HG03571 (cell line): ENCODE measurements around the gene MBNL2.
A peak's percentile ranks its signal among the peaks of the same experiment; 100 is the strongest.

Experiments used
- ATAC-seq: cut with Tn5 transposase; IDR thresholded peaks from one replicate; pipeline ENCODE4 v1.9.1; 2021; ENCODE audit not compliant: unreplicated experiment

The MBNL2 gene

GRCh38 chr13:97267418-97268059, 45.4 kb downstream of the MBNL2 start:
- no peak for ATAC-seq

DNA sequence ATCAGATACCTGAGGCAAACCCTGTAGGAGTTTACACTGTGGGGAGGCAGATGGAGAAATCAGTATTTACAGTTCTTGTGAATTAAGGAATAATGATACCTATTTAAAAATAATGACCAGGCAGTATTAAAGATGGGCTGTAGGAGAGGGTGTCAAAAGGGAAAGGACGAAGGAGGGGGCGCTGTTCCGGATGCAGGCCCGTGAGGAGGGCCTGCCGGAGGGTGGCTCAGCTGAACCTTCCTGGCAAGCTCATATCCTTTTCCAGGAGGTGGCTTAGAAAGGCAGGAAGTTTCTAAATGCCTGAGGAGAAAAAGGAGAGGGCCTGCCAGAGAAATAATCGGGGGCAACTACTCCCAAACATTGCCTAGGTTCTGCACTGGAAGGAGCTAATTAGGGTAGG, 46.6 kb downstream of the MBNL2 start:
- no peak for ATAC-seq

DNA sequence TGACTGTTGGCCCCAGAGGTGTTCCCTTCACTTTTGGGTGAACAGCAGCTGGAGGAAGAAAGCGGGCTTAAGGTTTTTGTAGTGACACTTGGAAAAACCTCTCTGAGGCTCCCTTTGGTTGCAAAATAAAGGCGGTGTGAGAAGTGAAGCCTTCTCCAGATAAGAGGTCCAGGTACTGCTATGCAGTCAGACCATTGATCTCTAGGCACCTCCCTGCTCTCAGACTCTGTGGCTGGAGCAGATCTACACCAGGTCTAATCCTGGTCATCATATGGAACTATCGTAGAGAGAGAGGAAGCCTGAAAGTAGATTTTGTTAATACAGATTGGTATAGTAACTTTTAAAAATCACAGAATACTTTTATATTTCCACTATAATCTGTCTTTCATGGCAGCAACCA, 47.5 kb downstream of the MBNL2 start:
- ATAC-seq, result no peak

- no peak for ATAC-seq
Observed at GRCh38 chr13:97272526-97272925, 50.4 kb downstream of the MBNL2 start.

DNA sequence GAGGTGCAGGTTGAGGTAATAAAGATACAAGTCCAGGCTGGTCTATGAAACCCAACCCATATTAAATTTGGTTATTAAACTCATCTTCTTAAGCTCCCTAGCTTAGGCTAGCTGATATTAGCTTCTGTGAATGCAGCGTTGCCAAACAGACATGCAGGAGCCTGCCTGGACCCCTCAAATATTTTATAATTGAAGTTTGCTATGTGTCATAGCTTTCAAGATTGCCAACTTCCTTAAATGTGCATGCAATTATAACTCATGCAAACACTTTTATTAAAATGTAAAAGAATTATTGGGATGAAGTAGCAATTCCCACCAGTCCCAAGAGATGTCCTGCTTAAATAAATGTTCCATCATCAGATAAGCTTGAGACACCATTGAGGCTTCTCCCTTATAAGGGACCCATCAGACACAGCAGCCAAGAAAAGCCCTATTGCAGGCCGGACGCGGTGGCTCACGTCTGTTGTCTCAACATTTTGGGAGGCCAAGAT, 51.3 kb downstream of the MBNL2 start:
- no peak for ATAC-seq

GRCh38 chr13:97274829-97275649, 52.9 kb downstream of the MBNL2 start:
- peak; percentile 41 for ATAC-seq

GRCh38 chr13:97275776-97276501, 53.8 kb downstream of the MBNL2 start:
- no peak for ATAC-seq

DNA sequence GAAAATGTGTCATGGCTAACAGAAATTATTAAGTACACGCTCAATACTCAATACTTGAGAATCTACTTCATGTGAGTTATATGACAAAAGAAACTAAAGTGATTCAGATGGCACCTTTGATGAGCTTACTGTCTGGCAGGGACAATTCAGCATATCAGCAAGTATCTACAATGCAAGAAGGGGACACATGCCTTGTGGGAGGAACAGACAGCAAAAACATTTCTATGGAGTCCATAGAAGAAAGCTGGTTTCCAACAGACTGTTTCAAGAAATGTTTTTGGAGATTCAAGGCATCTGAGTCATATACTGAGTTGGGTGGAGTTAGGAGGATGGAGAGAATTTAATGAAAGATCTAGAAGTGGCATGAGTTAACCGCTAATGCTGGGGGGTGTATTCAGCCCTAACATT, 54.7 kb downstream of the MBNL2 start:
- ATAC-seq, result no peak

GRCh38 chr13:97278435-97279411, 56.6 kb downstream of the MBNL2 start:
- ATAC-seq, result no peak

DNA sequence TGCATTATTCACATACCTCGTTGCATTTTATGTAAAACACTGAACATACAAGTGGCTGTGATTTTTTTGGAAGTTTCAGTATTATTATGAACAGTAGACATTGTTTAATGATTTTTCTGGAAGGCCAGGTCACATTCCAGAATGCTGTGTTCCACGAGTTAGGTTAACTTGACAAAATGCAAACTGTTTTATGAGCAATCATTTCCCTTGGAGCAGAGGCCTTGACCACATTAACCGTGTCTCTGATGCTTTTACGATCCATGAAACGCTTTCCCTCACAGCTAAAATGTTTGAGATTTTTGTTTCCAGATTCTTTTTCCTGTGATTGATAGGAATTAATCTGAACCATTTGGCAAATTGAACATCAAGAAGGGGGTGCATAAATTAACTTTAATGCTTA, 57.8 kb downstream of the MBNL2 start:
- no peak for ATAC-seq

DNA sequence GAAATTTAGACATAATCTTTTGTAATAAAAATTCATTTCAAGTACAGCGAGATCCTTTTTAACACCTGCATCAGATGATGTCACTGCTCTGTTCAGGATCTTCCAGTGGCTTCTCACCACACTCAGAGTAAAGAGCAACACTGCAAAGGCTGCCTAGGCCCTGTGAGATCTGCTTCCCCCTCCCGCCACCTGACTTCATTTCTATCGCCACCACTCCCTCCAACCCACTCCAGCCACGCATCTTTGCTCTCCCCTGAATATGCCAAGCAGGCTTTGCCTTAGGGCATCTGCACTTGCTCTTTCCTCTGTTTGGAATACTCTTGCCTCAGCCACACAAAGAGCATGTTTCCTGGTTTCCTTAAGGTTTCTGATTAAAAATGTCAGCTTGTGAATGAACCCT, 58.3 kb downstream of the MBNL2 start:
- no peak for ATAC-seq

- ATAC-seq, result no peak
Observed at GRCh38 chr13:97281028-97281427, 58.9 kb downstream of the MBNL2 start.

DNA sequence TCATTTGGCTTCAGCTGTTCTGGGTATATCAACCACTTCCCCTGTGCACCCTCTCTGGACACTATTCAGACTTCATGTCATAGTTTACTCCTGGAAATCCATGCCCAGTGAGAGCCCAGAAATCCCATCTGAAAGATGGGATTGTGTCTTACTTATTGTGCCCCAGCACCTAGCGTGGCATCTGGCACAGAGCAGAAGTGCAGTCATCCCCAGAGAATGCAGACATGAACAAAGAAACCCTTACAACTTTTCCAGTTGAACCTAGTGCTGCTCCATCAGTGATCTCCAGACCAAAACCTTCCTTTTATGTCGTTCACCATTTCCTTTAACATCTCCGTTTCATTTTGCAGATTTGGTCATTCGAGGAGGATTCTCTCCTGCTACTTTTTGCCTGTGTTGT, 60.6 kb downstream of the MBNL2 start:
- no peak for ATAC-seq

- ATAC-seq, result no peak
Observed at GRCh38 chr13:97283888-97284287, 61.8 kb downstream of the MBNL2 start.

- no peak for ATAC-seq
Observed at GRCh38 chr13:97284558-97284957, 62.4 kb downstream of the MBNL2 start.

GRCh38 chr13:97285221-97285955, 63.3 kb downstream of the MBNL2 start:
- ATAC-seq, result no peak

- ATAC-seq, result no peak
Observed at GRCh38 chr13:97286317-97287046, 64.3 kb downstream of the MBNL2 start.

- no peak for ATAC-seq
Observed at GRCh38 chr13:97287047-97287383, 64.9 kb downstream of the MBNL2 start.

GRCh38 chr13:97288486-97288900, 66.4 kb downstream of the MBNL2 start:
- no peak for ATAC-seq
